HG02588 (cell line): ENCODE results near the gene STT3A.

ENCODE experiments used
- ATAC-seq: cut with Tn5 transposase; IDR thresholded peaks from one replicate; pipeline ENCODE4 v1.9.1; 2021; ENCODE audit warnings: mild to moderate bottlenecking, moderate library complexity; ENCODE audit not compliant: unreplicated experiment

Gene STT3A

DNA sequence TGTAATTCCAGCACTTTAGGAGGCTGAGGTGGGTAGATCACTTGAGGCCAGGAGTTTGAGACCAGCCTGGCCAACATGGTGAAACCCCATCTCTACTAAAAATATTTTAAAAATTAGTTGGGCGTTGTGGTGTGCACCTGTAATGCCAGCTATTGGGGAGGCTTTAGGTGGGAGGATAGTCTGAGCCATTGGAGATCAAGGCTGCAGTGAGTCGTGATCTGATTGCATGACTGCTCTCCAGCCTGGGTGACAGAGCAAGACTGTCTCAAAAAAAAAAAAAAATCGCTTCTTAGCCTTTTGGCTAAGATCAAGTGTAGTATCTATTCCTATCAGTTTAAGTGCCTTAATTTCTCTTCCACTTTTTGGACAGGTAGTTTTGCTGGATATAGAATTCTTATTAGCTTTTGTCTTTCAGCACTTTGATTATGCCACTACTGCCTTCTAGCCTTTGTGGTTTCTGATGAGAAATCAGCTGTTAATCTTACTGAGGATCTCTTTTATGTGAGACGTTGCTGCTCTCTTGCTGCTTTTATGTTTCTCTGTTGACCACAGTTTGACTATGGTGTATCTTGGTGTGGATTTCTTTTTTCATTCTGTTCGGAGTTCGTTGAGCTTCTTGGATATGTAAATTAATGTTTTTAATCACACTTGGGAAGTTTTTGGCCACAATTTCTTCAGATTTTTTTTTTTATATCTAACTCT lies 57.0 kb downstream of the STT3A start:
- no peak for ATAC-seq

DNA sequence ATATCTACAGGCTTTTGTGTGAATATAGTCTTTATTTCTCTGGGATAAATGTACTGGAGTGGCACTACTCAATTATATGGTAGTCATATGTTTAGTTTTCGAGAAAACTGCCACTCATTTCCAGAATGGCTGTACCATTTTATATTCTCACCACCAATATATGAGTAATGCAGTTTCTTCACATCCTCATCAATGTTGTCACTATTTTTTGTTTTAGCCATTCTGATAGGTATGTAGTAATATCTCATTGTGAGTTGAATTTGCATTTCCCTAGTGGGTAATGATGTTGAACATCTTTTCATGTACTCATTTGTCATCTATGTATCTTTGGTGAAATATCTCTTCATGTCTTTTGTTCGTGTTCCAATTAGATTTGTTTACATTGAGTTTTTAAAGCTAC lies 70.0 kb downstream of the STT3A start:
- no peak for ATAC-seq

DNA sequence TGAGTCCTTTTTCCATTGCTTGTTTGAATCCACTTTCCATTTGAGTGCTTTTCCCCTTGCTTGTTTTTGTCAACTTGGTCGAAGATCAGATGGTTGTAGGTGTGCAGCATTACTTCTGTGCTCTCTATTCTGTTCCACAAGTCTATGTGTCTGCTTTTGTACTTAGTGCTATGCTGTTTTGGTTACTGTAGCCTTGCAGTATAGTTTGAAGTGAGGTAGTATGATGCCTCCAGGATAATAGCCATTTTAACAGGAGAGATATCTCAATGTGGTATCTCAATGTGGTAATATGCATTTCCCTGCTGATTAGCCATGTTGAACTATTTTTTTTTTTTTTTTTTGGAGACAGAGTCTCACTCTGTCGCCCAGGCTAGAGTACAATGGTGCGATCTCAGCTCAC lies 71.3 kb downstream of the STT3A start:
- ATAC-seq, result no peak

DNA sequence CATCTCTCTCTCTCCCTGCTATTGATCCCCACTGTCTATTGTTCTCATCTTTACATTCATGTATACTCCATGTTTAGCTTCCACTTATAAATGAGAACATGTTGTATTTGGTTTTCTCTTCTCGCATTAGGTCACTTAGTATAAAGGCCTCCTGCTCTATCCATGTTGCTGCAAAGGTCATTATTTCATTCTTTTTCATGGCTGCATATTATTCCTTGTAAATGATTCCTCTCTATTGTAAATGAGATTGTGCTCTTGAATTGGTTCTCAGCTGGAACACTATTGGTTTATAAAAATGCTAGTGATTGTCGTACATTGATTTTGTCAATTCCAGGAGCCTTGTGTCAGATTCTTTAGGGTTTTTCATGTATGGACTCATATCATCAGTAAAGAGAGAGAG lies 74.5 kb downstream of the STT3A start:
- ATAC-seq, result no peak

DNA sequence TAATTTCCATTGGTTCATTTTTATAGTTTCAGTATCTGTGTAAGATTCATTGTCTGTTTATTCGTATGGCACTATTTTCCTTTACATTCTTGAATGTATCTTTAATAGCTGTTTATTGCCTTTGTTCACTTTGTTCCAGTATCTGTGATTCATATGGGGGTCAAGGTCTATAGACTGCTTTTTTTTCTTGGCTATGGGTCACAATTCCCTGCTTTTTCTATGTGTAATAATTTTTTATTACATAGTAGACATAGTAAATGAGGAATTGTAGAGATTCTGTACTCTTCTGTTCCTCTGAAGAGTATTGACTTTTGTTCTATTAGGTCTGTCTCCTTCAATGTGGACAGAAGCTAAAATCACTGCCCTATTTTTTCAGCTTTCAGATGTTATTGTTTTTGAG lies 77.5 kb downstream of the STT3A start:
- no peak for ATAC-seq

DNA sequence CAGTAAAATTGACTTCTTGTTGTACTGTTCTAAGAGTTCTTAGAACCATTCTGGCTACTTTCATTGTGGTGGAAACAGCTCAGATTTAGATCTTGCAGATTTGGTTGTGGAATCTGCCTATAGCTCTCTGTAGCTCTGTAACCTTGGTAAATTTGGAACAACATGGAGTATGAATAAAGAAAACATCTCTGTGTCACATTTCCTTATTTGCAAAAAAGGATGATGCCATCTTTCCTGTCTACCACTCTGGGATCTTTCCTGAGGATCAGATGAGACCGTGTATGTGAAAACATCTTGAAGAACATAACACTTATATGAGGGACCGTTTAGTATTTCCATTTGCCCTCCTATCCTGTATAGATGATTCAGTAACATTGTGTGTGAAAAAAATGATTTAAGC lies 78.9 kb downstream of the STT3A start:
- ATAC-seq, result no peak
